GM18502 (cell line): ENCODE results near the gene GPR137B.
A peak's percentile ranks its signal among the peaks of the same experiment; 100 is the strongest.
"Not testable (repeated sequence)": the region's sequence is repeated elsewhere in the genome, so short reads cannot be mapped to it uniquely, and the experiment has no call there.

ENCODE experiments used
- ATAC-seq: cut with Tn5 transposase; IDR thresholded peaks from one replicate; pipeline ENCODE4 v1.9.1; 2021; ENCODE audit warnings: mild to moderate bottlenecking; ENCODE audit not compliant: unreplicated experiment, poor library complexity

The GPR137B gene

DNA sequence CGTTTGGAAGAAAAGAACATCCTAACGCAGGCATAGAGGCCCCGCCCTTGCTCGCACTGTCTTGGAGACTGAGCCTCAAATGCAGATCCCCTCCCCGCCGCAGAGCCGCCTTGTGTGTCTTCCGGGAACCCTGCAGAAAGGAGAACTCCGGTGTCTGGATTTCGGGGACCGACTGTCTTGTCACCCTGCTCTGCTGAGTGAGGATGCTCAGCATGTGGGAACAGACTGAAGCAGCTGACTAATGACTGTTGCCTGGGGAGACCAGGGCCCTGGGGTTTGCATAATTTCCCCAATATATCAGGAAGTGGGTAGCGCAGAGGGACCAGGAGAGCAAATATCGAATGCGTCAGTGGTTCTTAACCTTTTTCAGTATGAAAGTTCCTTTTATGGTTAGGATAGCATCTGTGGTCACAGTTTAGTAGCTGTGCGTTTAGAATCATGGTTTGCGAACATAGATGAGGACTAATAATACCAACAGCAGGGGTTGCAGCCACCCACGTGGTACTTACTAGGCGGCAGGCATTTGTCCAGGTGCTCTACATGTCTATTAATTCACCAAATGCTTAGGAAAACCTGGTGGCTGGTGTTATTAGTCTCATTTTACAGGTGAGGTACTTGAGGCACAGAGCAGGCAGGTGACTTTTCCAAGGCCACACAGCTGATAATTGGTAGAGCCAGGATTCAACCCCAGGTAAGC, 14.3 kb downstream of the GPR137B start:
- peak; percentile 86 for ATAC-seq

- ATAC-seq: not testable (repeated sequence)
These were observed 15.7 kb downstream of the GPR137B start for GRCh38 chr1:236158072-236158471.

DNA sequence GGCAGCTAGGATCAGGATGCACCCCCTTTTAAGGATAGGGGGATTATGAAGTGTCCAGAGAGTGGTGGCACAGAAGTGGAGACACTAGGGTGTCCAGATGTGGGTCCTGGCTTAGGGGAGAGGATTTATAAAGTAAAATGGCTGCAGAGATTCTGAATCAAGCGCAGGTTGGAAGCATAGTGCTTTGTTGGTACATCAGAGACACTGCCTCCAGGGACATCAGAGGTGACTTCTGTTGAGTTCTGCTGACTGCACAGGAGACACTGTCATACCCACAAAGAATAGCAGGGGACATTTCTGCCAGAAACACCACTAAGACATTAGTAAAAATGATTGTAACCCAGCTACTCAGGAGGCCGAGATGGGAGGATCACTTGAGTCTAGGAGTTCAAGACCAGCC, 16.4 kb downstream of the GPR137B start:
- no peak for ATAC-seq

GRCh38 chr1:236159704-236160539, 17.6 kb downstream of the GPR137B start:
- ATAC-seq: peak; percentile 50

DNA sequence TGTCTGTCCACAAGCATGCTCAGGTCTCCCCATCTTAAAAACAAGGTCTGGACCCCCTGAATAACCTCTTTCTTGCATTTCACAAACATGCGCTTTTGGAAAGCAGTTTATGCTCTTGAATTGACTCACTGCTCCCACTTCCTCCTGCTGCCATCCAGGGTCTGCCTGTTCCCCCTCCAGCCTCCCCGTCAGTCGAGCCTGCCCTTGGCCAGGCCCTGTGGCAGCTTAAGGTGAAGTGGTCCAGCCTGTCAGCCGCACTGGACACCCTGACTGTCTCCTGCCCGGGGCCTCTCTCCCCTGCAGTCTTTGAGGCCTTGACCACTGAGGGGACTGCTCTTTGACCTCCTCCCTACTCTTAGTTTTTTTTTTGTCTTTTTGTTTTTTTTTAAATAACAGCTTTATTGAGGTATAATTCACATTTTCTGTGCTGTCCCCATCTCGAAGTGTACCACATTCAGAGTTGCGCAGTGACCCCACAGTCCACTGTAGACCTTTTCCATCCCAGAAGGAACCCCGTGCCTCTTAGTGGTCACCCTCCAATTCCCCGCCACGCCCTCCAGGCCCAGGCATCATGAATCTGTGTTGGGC, 18.3 kb downstream of the GPR137B start:
- ATAC-seq: no peak

GRCh38 chr1:236161230-236161629, 18.9 kb downstream of the GPR137B start:
- no peak for ATAC-seq

DNA sequence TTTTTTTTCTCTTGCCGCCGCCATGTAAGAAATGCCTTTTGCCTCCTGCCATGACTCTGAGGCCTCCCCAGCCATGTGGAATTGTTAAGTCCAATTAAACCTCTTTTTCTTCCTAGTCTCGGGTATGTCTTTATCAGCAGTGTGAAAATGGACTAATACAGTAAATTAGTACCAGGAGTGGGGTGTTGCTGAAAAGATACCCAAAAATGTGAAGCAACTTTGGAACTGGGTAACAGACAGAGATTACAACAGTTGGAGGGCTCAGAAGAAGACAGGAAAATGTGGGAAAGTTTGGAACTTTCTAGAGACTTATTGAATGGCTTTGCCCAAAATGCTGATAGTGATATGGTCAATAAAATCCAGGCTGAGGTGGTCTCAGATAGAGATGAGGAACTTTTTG, 19.4 kb downstream of the GPR137B start:
- not testable (repeated sequence) for ATAC-seq

DNA sequence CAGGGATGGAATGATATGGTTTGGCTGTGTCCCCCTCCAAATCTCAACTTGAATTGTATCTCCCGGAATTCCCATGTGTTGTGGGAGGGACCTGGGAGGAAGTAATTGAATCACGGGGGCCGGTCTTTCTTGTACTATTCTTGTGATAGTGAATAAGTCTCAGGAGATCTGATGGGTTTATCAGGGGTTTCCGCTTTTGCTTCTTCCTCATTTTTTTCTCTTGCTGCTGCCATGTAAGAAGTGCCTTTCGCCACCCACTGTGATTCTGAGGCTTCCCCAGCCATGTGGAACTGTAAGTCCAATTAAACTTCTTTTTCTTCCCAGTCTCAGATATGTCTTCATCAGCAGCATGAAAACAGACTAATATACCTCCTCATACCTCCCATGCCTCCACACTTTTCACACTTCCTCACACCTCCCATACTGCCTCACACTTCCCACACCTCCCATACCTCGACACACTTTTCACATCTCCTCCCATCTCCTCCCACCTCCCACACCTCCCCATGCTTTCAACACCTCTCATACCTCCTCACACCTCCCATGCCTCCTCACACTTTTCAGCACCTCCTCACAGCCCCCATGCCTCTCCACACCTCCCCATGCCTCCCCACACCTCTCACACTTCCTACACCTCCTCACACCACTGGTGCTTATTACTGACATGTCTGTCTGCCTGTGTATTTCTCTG, 21.3 kb downstream of the GPR137B start:
- no peak for ATAC-seq

- ATAC-seq: no peak
These were observed 21.9 kb downstream of the GPR137B start for GRCh38 chr1:236164273-236164672.

- no peak for ATAC-seq
These were observed 23.1 kb downstream of the GPR137B start for GRCh38 chr1:236165238-236165981.

- no peak for ATAC-seq
These were observed 23.7 kb downstream of the GPR137B start for GRCh38 chr1:236166041-236166440.

DNA sequence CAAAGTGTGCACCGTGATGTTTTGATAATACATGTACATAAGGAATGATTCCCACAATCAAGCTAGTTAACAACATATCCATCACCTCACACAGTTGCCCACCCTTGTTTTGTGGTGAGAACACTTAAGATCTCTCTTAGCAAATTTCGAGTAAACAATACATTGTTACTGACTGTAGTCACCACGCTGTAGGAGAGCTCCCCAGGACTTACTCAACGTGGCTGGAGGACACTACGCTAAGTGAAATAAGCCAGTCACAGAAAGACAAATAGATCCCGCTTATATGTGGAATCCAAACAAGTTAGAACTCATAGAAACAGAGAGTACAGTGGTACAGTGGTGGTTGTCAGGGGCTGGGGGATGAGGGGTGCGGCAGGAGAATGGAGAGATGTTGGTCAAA, 24.8 kb downstream of the GPR137B start:
- no peak for ATAC-seq

GRCh38 chr1:236167578-236167977, 25.2 kb downstream of the GPR137B start:
- ATAC-seq: no peak

- ATAC-seq: no peak
These were observed 26.5 kb downstream of the GPR137B start for GRCh38 chr1:236168716-236169429.

GRCh38 chr1:236172041-236172579, 29.8 kb downstream of the GPR137B start:
- no peak for ATAC-seq

- ATAC-seq: no peak
These were observed 30.9 kb downstream of the GPR137B start for GRCh38 chr1:236173174-236173767.

GRCh38 chr1:236175642-236176336, 33.5 kb downstream of the GPR137B start:
- no peak for ATAC-seq
